ENCODE data around the gene PEAR1. TPM values are rescaled to one million over a fixed set of nuclear protein-coding genes. Genes with fewer than 3 reads are reported as not detected.

The PEAR1 gene
- total RNA-seq, 1 donor from 2014 or later: 0.09 TPM

GRCh38 chr1:156898971-156899664 is 5.6 kb downstream of the PEAR1 start:
- intact Hi-C loops (cut with micrococcal nuclease): loop anchor here (10.0 kb wide), 2 partner anchors 176 to 214 kb away; no protein-coding TSS in a partner anchor

GRCh38 chr1:156899956-156900718 is 6.6 kb downstream of the PEAR1 start:
- intact Hi-C loops (cut with micrococcal nuclease): loop anchor here (10.0 kb wide), 2 partner anchors 175 to 215 kb away; no protein-coding TSS in a partner anchor

GRCh38 chr1:156900896-156901589 is 7.5 kb downstream of the PEAR1 start:
- intact Hi-C loops (cut with micrococcal nuclease): no loop called here

GRCh38 chr1:156901590-156901900 is 8.0 kb downstream of the PEAR1 start:
- intact Hi-C loops (cut with micrococcal nuclease): no loop called here

GRCh38 chr1:156901966-156902915 is 8.7 kb downstream of the PEAR1 start:
- intact Hi-C loops (cut with micrococcal nuclease): no loop called here

GRCh38 chr1:156903328-156904091 is 10.0 kb downstream of the PEAR1 start:
- intact Hi-C loops (cut with micrococcal nuclease): no loop called here

- intact Hi-C loops (cut with micrococcal nuclease): no loop called here
Measured at GRCh38 chr1:156904187-156904959, 10.9 kb downstream of the PEAR1 start.

GRCh38 chr1:156905176-156905575 is 11.7 kb downstream of the PEAR1 start:
- intact Hi-C loops (cut with micrococcal nuclease): no loop called here

- intact Hi-C loops (cut with micrococcal nuclease): no loop called here
Measured at GRCh38 chr1:156905651-156906050, 12.1 kb downstream of the PEAR1 start.

- intact Hi-C loops (cut with micrococcal nuclease): no loop called here
Measured at GRCh38 chr1:156906206-156906906, 12.8 kb downstream of the PEAR1 start.

GRCh38 chr1:156908541-156908940 is 15.0 kb downstream of the PEAR1 start:
- intact Hi-C loops (cut with micrococcal nuclease): no loop called here

GRCh38 chr1:156908955-156909354 is 15.4 kb downstream of the PEAR1 start:
- intact Hi-C loops (cut with micrococcal nuclease): no loop called here

GRCh38 chr1:156909671-156910070 is 16.2 kb downstream of the PEAR1 start:
- intact Hi-C loops (cut with micrococcal nuclease): loop anchor here (5.0 kb wide), 1 partner anchor 48 kb away; no protein-coding TSS in a partner anchor

- intact Hi-C loops (cut with micrococcal nuclease): loop anchor here (5.0 kb wide), 1 partner anchor 47 kb away; no protein-coding TSS in a partner anchor
Measured at GRCh38 chr1:156910309-156910782, 16.8 kb downstream of the PEAR1 start.

GRCh38 chr1:156911577-156912298 is 18.2 kb downstream of the PEAR1 start:
- intact Hi-C loops (cut with micrococcal nuclease): loop anchor here (5.0 kb wide), 1 partner anchor 46 kb away; no protein-coding TSS in a partner anchor

GRCh38 chr1:156912310-156912709 is 18.8 kb downstream of the PEAR1 start:
- intact Hi-C loops (cut with micrococcal nuclease): loop anchor here (5.0 kb wide), 1 partner anchor 45 kb away; no protein-coding TSS in a partner anchor
